NCI-H748 (cell line): ENCODE measurements around the gene PDHB.
"Not testable (repeated sequence)": the region's sequence is repeated elsewhere in the genome, so short reads cannot be mapped to it uniquely, and the experiment has no call there.

Source experiments
- DNase-seq: peaks from one replicate; lab custom pipeline; 2025; ENCODE audit not compliant: unreplicated experiment; lab: John Stamatoyannopoulos, UW

Gene PDHB

GRCh38 chr3:58440996-58441355, 7.3 kb upstream of the PDHB start:
- DNase-seq = not testable (repeated sequence)

GRCh38 chr3:58437276-58437675, 3.6 kb upstream of the PDHB start:
- DNase-seq = not testable (repeated sequence)

- DNase-seq = no peak
Measured at GRCh38 chr3:58434990-58435389, 1.4 kb upstream of the PDHB start.

GRCh38 chr3:58434511-58434910, 879 bp upstream of the PDHB start:
- no peak for DNase-seq

- DNase-seq = no peak
Measured at GRCh38 chr3:58434168-58434504, 504 bp upstream of the PDHB start.

GRCh38 chr3:58432905-58433304, 727 bp downstream of the PDHB start:
- no peak for DNase-seq

- DNase-seq = no peak
Measured at GRCh38 chr3:58429657-58430056, 4.0 kb downstream of the PDHB start.

- no peak for DNase-seq
Measured at GRCh38 chr3:58427661-58428361, 5.8 kb downstream of the PDHB start.

- DNase-seq = no peak
Measured at GRCh38 chr3:58425782-58426181, 7.8 kb downstream of the PDHB start.

- DNase-seq = no peak
Measured at GRCh38 chr3:58424613-58425012, 9.0 kb downstream of the PDHB start.

GRCh38 chr3:58422756-58423325, 10.8 kb downstream of the PDHB start:
- no peak for DNase-seq

- DNase-seq = no peak
Measured at GRCh38 chr3:58421004-58421403, 12.6 kb downstream of the PDHB start.

- DNase-seq = no peak
Measured at GRCh38 chr3:58419780-58420507, 13.7 kb downstream of the PDHB start.

- DNase-seq = no peak
Measured at GRCh38 chr3:58418227-58418626, 15.4 kb downstream of the PDHB start.

GRCh38 chr3:58417075-58417474, 16.6 kb downstream of the PDHB start:
- DNase-seq = no peak

GRCh38 chr3:58416191-58416590, 17.4 kb downstream of the PDHB start:
- no peak for DNase-seq

GRCh38 chr3:58414538-58415197, 19.0 kb downstream of the PDHB start:
- peak; percentile 44 for DNase-seq

- no peak for DNase-seq
Measured at GRCh38 chr3:58411851-58412830, 21.5 kb downstream of the PDHB start.

- DNase-seq = no peak
Measured at GRCh38 chr3:58411036-58411435, 22.6 kb downstream of the PDHB start.

GRCh38 chr3:58409663-58410062, 24.0 kb downstream of the PDHB start:
- no peak for DNase-seq

- DNase-seq = no peak
Measured at GRCh38 chr3:58408906-58409305, 24.7 kb downstream of the PDHB start.
